GM12878 (cell line): ENCODE measurements around the gene MMEL1. TPM values are rescaled to one million over a fixed set of nuclear protein-coding genes. Genes with fewer than 3 reads are reported as not detected.
A peak's percentile ranks its signal among the peaks of the same experiment; 100 is the strongest.

Source experiments
- CBX3 ChIP-seq: fragments of 200-600 bp; sonication (generic); IDR thresholded peaks from 2 replicates; pipeline ENCODE4 v1.6.1; 2016; ENCODE audit warnings: low read depth, borderline replicate concordance
- CBX5 ChIP-seq: sonication (generic); IDR thresholded peaks from 2 replicates; pipeline ENCODE4 v1.6.1; 2016; ENCODE audit warnings: low read depth, moderate library complexity, mild to moderate bottlenecking, inconsistent platforms
- CREM ChIP-seq: IDR thresholded peaks from 2 replicates; pipeline ENCODE4 v1.6.1; 2014; ENCODE audit warnings: antibody characterized with exemption, low read depth
- CUX1 ChIP-seq: IDR thresholded peaks from 2 replicates; pipeline ENCODE4 v1.6.1; 2012; ENCODE audit warnings: improper control_type of control experiment, low read depth, low read length; ENCODE audit not compliant: insufficient replicate concordance
- E2F4 ChIP-seq: IDR thresholded peaks from 2 replicates; pipeline ENCODE4 v1.6.1; 2012; ENCODE audit warnings: low read depth, low read length, improper control_type of control experiment
- JUND ChIP-seq: IDR thresholded peaks from 2 replicates; pipeline ENCODE4 v1.6.1; 2012; ENCODE audit warnings: low read depth, mild to moderate bottlenecking, low read length, improper control_type of control experiment, moderate library complexity
- KAT2A ChIP-seq: conservative IDR thresholded peaks from 2 replicates; pipeline ENCODE4 v1.6.1; 2011; ENCODE audit warnings: low read depth, low read length; ENCODE audit not compliant: control insufficient read depth
- KDM1A ChIP-seq: fragments of 200-600 bp; sonication (generic); IDR thresholded peaks from 2 replicates; pipeline ENCODE4 v1.6.1; 2016; ENCODE audit warnings: borderline replicate concordance
- MYC ChIP-seq: IDR thresholded peaks from 2 replicates; pipeline ENCODE4 v1.6.1; 2011; ENCODE audit warnings: mild to moderate bottlenecking, low read length, moderate library complexity, inconsistent platforms; ENCODE audit not compliant: insufficient read depth, insufficient replicate concordance, insufficient read length, severe bottlenecking
- NFYA ChIP-seq: IDR thresholded peaks from 2 replicates; pipeline ENCODE4 v1.6.1; 2011; ENCODE audit warnings: low read depth, mild to moderate bottlenecking, low read length, improper control_type of control experiment, borderline replicate concordance
- POU2F2 ChIP-seq: IDR thresholded peaks from 3 replicates; pipeline ENCODE4 v1.6.1; 2011; ENCODE audit warnings: low read depth, mild to moderate bottlenecking, low read length, borderline replicate concordance
- RFX5 ChIP-seq: IDR thresholded peaks from 2 replicates; pipeline ENCODE4 v1.6.1; 2011; ENCODE audit warnings: low read depth, low read length, improper control_type of control experiment
- SIN3A ChIP-seq: IDR thresholded peaks from 2 replicates; pipeline ENCODE4 v1.6.1; 2012; ENCODE audit warnings: low read depth, low read length, improper control_type of control experiment
- SMAD1 ChIP-seq: fragments of 450-650 bp; IDR thresholded peaks from 2 replicates; pipeline ENCODE4 v1.6.1; 2018; ENCODE audit warnings: mild to moderate bottlenecking, low read depth; ENCODE audit not compliant: partially characterized antibody
- STAT1 ChIP-seq: fragments of 450-650 bp; conservative IDR thresholded peaks from 2 replicates; pipeline ENCODE4 v1.6.1; 2014; ENCODE audit warnings: antibody characterized with exemption, mild to moderate bottlenecking
- TCF3 ChIP-seq: IDR thresholded peaks from 2 replicates; pipeline ENCODE4 v1.6.1; 2012; ENCODE audit warnings: low read depth, mild to moderate bottlenecking, low read length, borderline replicate concordance; ENCODE audit not compliant: insufficient read depth
- WRNIP1 ChIP-seq: IDR thresholded peaks from 2 replicates; pipeline ENCODE4 v1.6.1; 2011; ENCODE audit warnings: low read depth, low read length, improper control_type of control experiment, borderline replicate concordance
- polyA plus RNA-seq, 11 experiments: library from polyadenylated mRNA; depleted of rRNA in 4 of 11; unstranded in 6 of 11; stranded (reverse) in 5 of 11; fragments of >200 nt; fragmentation: Nextera tagmentation in 4 of 11; fragmentation: Illumina TruSeq in 1 of 11; extraction: Ambion mirVana in 4 of 11; extraction: Trizol in 1 of 11; gene quantifications; 1 replicate in 1 of 11; 2 replicates in 10 of 11; pipeline versions ENCODE4 v1.2.1 to v1.2.3, GENCODE V29; 2011 to 2016; ENCODE audit warnings: inconsistent platforms in 2 of 11, missing spikeins in 2 of 11, low read depth in 1 of 11
- total RNA-seq, 4 experiments: library from RNA; depleted of rRNA in 3 of 4; stranded (reverse); fragments of >200 nt in 3 of 4; fragmentation: Illumina TruSeq in 1 of 4; extraction: Trizol in 1 of 4; gene quantifications; 2 replicates each; pipeline versions ENCODE4 v1.2.1 to v1.2.3, GENCODE V29; 2013 to 2021
- TF ChIP-seq, protein P1 (sequence below): fragments of 450-650 bp; IDR thresholded peaks from 2 replicates; pipeline ENCODE4 v1.6.1; 2017; ENCODE audit warnings: mild to moderate bottlenecking, low read depth, inconsistent platforms; ENCODE audit not compliant: poor library complexity, severe bottlenecking
- TF ChIP-seq, protein P2 (sequence below): fragments of 450-650 bp; IDR thresholded peaks from 2 replicates; pipeline ENCODE4 v1.6.1; 2014; ENCODE audit warnings: mild to moderate bottlenecking
- TF ChIP-seq, protein P3 (sequence below): fragments of 450-650 bp; IDR thresholded peaks from 2 replicates; pipeline ENCODE4 v1.6.1; 2016; ENCODE audit warnings: mild to moderate bottlenecking

Gene MMEL1
- total and polyA plus RNA-seq, 10 of the 15 experiments (the other 5 are each of a cell fraction or from before 2014, with no cell fraction given), result 0.11 TPM; not detected in 9

- TF ChIP-seq, protein P1, sequence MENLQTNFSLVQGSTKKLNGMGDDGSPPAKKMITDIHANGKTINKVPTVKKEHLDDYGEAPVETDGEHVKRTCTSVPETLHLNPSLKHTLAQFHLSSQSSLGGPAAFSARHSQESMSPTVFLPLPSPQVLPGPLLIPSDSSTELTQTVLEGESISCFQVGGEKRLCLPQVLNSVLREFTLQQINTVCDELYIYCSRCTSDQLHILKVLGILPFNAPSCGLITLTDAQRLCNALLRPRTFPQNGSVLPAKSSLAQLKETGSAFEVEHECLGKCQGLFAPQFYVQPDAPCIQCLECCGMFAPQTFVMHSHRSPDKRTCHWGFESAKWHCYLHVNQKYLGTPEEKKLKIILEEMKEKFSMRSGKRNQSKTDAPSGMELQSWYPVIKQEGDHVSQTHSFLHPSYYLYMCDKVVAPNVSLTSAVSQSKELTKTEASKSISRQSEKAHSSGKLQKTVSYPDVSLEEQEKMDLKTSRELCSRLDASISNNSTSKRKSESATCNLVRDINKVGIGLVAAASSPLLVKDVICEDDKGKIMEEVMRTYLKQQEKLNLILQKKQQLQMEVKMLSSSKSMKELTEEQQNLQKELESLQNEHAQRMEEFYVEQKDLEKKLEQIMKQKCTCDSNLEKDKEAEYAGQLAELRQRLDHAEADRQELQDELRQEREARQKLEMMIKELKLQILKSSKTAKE, result peak; percentile 5
- TF ChIP-seq NFYA, result no peak
- TF ChIP-seq WRNIP1, result no peak
- TF ChIP-seq TCF3, result no peak
- peak; percentile 9 for TF ChIP-seq SMAD1
- no peak for TF ChIP-seq POU2F2
- TF ChIP-seq KDM1A, result no peak
- no peak for TF ChIP-seq CREM
- TF ChIP-seq CBX3, result no peak
- TF ChIP-seq, protein P2, sequence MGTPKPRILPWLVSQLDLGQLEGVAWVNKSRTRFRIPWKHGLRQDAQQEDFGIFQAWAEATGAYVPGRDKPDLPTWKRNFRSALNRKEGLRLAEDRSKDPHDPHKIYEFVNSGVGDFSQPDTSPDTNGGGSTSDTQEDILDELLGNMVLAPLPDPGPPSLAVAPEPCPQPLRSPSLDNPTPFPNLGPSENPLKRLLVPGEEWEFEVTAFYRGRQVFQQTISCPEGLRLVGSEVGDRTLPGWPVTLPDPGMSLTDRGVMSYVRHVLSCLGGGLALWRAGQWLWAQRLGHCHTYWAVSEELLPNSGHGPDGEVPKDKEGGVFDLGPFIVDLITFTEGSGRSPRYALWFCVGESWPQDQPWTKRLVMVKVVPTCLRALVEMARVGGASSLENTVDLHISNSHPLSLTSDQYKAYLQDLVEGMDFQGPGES, result no peak
- no peak for TF ChIP-seq CUX1
- TF ChIP-seq CBX5, result no peak
- 0 out of 2 replicates have a peak, but pooled peaks have one; percentile 59 for TF ChIP-seq SIN3A
- no peak for TF ChIP-seq MYC
- TF ChIP-seq KAT2A, result no peak
- TF ChIP-seq, protein P3, sequence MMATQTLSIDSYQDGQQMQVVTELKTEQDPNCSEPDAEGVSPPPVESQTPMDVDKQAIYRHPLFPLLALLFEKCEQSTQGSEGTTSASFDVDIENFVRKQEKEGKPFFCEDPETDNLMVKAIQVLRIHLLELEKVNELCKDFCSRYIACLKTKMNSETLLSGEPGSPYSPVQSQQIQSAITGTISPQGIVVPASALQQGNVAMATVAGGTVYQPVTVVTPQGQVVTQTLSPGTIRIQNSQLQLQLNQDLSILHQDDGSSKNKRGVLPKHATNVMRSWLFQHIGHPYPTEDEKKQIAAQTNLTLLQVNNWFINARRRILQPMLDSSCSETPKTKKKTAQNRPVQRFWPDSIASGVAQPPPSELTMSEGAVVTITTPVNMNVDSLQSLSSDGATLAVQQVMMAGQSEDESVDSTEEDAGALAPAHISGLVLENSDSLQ, result no peak
- no peak for TF ChIP-seq E2F4
- TF ChIP-seq STAT1, result no peak
- TF ChIP-seq RFX5, result peak; percentile 35; the same call in 1 of the 2 replicates
- no peak for TF ChIP-seq JUND
These were observed 76.5 kb downstream of the MMEL1 start, which contains the start of gene TNFRSF14 (continued) for GRCh38 chr1:2556277-2556677.
